ENCODE results near the gene TLR10. TPM values are rescaled to one million over a fixed set of nuclear protein-coding genes. Genes with fewer than 3 reads are reported as not detected.

TLR10 gene
- total RNA-seq, 1 experiment from 2014 or later = not detected

GRCh38 chr4:38752372-38752940 lies 30.3 kb downstream of the TLR10 start:
- Mint-ChIP-seq H3K4me1 (ENCODE audit: low read depth, unreplicated experiment) (peaks cover 11% of the 10 kb centered on the region), H3K27me3 (ENCODE audit: unreplicated experiment) (no peaks in the 10 kb centered on the region), H3K9me3 (ENCODE audit: low read depth, unreplicated experiment) (peaks cover 2% of the 10 kb centered on the region), H3K36me3 (ENCODE audit: insufficient read depth, unreplicated experiment) (no peaks in the 10 kb centered on the region), H3K4me3 (ENCODE audit: low read depth, unreplicated experiment) (no peak overlapping the region), H3K27ac (ENCODE audit: unreplicated experiment) (no peak overlapping the region)
- intact Hi-C loops (cut with micrococcal nuclease; ENCODE audit: unreplicated experiment) = no loop called here
- no peak for TF ChIP-seq CTCF (IDR thresholded peaks at IDR 0.05; ENCODE audit: unreplicated experiment)
- CTCF ChIA-PET = no interaction called here
- no peak for DNase-seq
- BruUV-seq (replicated peaks) = no TSS peak

GRCh38 chr4:38751341-38752010 lies 31.3 kb downstream of the TLR10 start:
- no TSS peak for BruUV-seq (replicated peaks)
- Mint-ChIP-seq H3K4me1 (ENCODE audit: low read depth, unreplicated experiment) (peaks cover 11% of the 10 kb centered on the region), H3K27ac (ENCODE audit: unreplicated experiment) (no peak overlapping the region), H3K9me3 (ENCODE audit: low read depth, unreplicated experiment) (peaks cover 6% of the 10 kb centered on the region), H3K4me3 (ENCODE audit: low read depth, unreplicated experiment) (no peak overlapping the region), H3K27me3 (ENCODE audit: unreplicated experiment) (no peaks in the 10 kb centered on the region), H3K36me3 (ENCODE audit: insufficient read depth, unreplicated experiment) (no peaks in the 10 kb centered on the region)
- intact Hi-C loops (cut with micrococcal nuclease; ENCODE audit: unreplicated experiment) = no loop called here
- TF ChIP-seq CTCF (IDR thresholded peaks at IDR 0.05; ENCODE audit: unreplicated experiment) = no peak
- CTCF ChIA-PET = no interaction called here
- no peak for DNase-seq

GRCh38 chr4:38749336-38749735 lies 33.5 kb downstream of the TLR10 start:
- Mint-ChIP-seq H3K36me3 (ENCODE audit: insufficient read depth, unreplicated experiment) (no peaks in the 10 kb centered on the region), H3K4me3 (ENCODE audit: low read depth, unreplicated experiment) (no peak overlapping the region), H3K4me1 (ENCODE audit: low read depth, unreplicated experiment) (peaks cover 11% of the 10 kb centered on the region), H3K27ac (ENCODE audit: unreplicated experiment) (no peak overlapping the region), H3K9me3 (ENCODE audit: low read depth, unreplicated experiment) (peaks cover 6% of the 10 kb centered on the region), H3K27me3 (ENCODE audit: unreplicated experiment) (no peaks in the 10 kb centered on the region)
- no TSS peak for BruUV-seq (replicated peaks)
- intact Hi-C loops (cut with micrococcal nuclease; ENCODE audit: unreplicated experiment) = no loop called here
- CTCF ChIA-PET = no interaction called here
- no peak for DNase-seq
- no peak for TF ChIP-seq CTCF (IDR thresholded peaks at IDR 0.05; ENCODE audit: unreplicated experiment)

GRCh38 chr4:38747629-38748028 lies 35.2 kb downstream of the TLR10 start:
- intact Hi-C loops (cut with micrococcal nuclease; ENCODE audit: unreplicated experiment) = no loop called here
- CTCF ChIA-PET = no interaction called here
- H3K9me3 Mint-ChIP-seq (ENCODE audit: low read depth, unreplicated experiment) = peaks cover 6% of the 10 kb centered on the region
- H3K36me3 Mint-ChIP-seq (ENCODE audit: insufficient read depth, unreplicated experiment) = no peaks in the 10 kb centered on the region
- no peak overlapping the region for H3K4me3 Mint-ChIP-seq (ENCODE audit: low read depth, unreplicated experiment)
- no peak for DNase-seq
- no peak overlapping the region for H3K27ac Mint-ChIP-seq (ENCODE audit: unreplicated experiment)
- no peaks in the 10 kb centered on the region for H3K27me3 Mint-ChIP-seq (ENCODE audit: unreplicated experiment)
- peaks cover 11% of the 10 kb centered on the region for H3K4me1 Mint-ChIP-seq (ENCODE audit: low read depth, unreplicated experiment)
- no peak for TF ChIP-seq CTCF (IDR thresholded peaks at IDR 0.05; ENCODE audit: unreplicated experiment)
- BruUV-seq (replicated peaks) = no TSS peak
